Esophagus muscularis mucosa (tissue), 4 donors: Measurements from ENCODE around the gene CD96. TPM values are rescaled to one million over a fixed set of nuclear protein-coding genes. Genes with fewer than 3 reads are reported as not detected.

Experiments
- DNase-seq: peaks from one replicate; pipeline ENCODE4 v3.0.0-alpha.2; 2017; ENCODE audit errors: extremely low spot score
- H3K27ac ChIP-seq, 4 donors: fragments of 200-600 bp; sonication (generic); replicated peaks in 1 of 4; 1 replicate in 3 of 4; 2 replicates in 1 of 4; pipeline ENCODE4 v1.5.1; 2016 to 2019; ENCODE audit warnings: mild to moderate bottlenecking in 1 of 4
- H3K27me3 ChIP-seq, 4 donors: fragments of 200-600 bp; sonication (generic); one replicate each; pipeline versions ENCODE4 v1.5.1 to v1.6.0; 2016 to 2019
- H3K36me3 ChIP-seq, 4 donors: fragments of 200-600 bp; sonication (generic); one replicate each; pipeline ENCODE4 v1.5.1; 2016 to 2019
- H3K4me1 ChIP-seq, 4 donors: fragments of 200-600 bp; sonication (generic); one replicate each; pipeline ENCODE4 v1.5.1; 2016 to 2019
- H3K4me3 ChIP-seq, 4 donors: fragments of 200-600 bp; sonication (generic); 1 replicate in 2 of 4; 2 replicates in 2 of 4; pipeline ENCODE4 v1.5.1; 2016 to 2019; ENCODE audit warnings: mild to moderate bottlenecking in 4 of 4, moderate library complexity in 1 of 4
- H3K9me3 ChIP-seq, 4 donors: fragments of 200-600 bp; sonication (generic); 1 replicate in 3 of 4; 2 replicates in 1 of 4; pipeline ENCODE4 v1.5.1; 2016 to 2019
- EP300 ChIP-seq: sonication (generic); formaldehyde crosslinking; IDR thresholded peaks from one replicate; pipeline ENCODE4 v1.6.1; 2017; ENCODE audit warnings: antibody characterized with exemption
- POLR2A ChIP-seq: fragments of 450-650 bp; IDR thresholded peaks from one replicate; pipeline ENCODE4 v1.6.1; 2017; ENCODE audit warnings: antibody characterized with exemption, moderate library complexity, mild to moderate bottlenecking, low read depth
- POLR2AphosphoS5 ChIP-seq, 2 donors: sonication (generic); formaldehyde crosslinking; IDR thresholded peaks; one replicate each; pipeline ENCODE4 v1.6.1; 2017; ENCODE audit warnings: antibody characterized with exemption in 2 of 2
- WGBS: methylation state at CpG from one replicate; pipeline ENCODE4 v1.1.5; 2018; 5-methylcytosine and 5-hydroxymethylcytosine counted together
- intact Hi-C: fragments of 100-400 bp; cut with DNase I; formaldehyde crosslinking; loops from one replicate; pipeline ENCODE4 v1.15.1; 2023
- total RNA-seq, 4 donors: library from RNA; depleted of rRNA; stranded (reverse); fragments of >200 nt; gene quantifications; one replicate each; pipeline versions ENCODE4 v1.1.0 to v1.2.1, GENCODE V29; 2016
- TF ChIP-seq, protein P1 (sequence below), 3 experiments: fragments of 200-600 bp in 2 of 3; fragments of 450-650 bp in 1 of 3; sonication (generic) in 2 of 3; IDR thresholded peaks; one replicate each; pipeline ENCODE4 v1.5.1; 2017 to 2019; ENCODE audit warnings: antibody characterized with exemption in 3 of 3, mild to moderate bottlenecking in 2 of 3, moderate library complexity in 1 of 3

Gene CD96
- total RNA-seq, 4 donors from 2014 or later: 0.17 to 1.5 (median 0.43) TPM

DNA sequence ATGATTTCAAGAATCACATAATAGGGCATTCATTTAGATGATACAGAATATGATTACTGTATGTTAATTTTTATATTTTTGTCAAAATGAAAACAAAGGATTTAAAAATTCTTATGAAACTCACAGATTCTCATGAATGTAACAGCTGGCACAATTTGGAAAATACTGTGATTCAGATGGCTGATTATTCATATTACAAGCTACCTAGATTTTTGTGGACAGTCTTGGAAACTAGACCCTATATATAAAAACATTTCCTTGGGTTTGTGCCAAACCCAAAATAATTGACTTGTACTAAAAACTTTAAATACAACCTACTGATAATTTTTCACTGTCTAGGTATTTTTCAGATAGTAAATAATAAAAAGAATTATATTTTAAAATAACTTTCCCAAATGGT is 26.9 kb downstream of the CD96 start:
- H3K4me1 ChIP-seq: no peaks in the 10 kb centered on the region
- H3K27me3 ChIP-seq: no peaks in the 10 kb centered on the region
- no peak overlapping the region for H3K27ac ChIP-seq
- TF ChIP-seq EP300 (no peak), POLR2A (no peak), POLR2AphosphoS5 (IDR thresholded peaks at IDR 0.05) (no peak)
- TF ChIP-seq, protein P1, sequence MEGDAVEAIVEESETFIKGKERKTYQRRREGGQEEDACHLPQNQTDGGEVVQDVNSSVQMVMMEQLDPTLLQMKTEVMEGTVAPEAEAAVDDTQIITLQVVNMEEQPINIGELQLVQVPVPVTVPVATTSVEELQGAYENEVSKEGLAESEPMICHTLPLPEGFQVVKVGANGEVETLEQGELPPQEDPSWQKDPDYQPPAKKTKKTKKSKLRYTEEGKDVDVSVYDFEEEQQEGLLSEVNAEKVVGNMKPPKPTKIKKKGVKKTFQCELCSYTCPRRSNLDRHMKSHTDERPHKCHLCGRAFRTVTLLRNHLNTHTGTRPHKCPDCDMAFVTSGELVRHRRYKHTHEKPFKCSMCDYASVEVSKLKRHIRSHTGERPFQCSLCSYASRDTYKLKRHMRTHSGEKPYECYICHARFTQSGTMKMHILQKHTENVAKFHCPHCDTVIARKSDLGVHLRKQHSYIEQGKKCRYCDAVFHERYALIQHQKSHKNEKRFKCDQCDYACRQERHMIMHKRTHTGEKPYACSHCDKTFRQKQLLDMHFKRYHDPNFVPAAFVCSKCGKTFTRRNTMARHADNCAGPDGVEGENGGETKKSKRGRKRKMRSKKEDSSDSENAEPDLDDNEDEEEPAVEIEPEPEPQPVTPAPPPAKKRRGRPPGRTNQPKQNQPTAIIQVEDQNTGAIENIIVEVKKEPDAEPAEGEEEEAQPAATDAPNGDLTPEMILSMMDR (IDR thresholded peaks at IDR 0.05): no peak
- DNase-seq: no peak
- no peaks in the 10 kb centered on the region for H3K36me3 ChIP-seq
- H3K9me3 ChIP-seq: no peaks in the 10 kb centered on the region
- intact Hi-C loops: no loop called here
- H3K4me3 ChIP-seq: no peak overlapping the region

DNA sequence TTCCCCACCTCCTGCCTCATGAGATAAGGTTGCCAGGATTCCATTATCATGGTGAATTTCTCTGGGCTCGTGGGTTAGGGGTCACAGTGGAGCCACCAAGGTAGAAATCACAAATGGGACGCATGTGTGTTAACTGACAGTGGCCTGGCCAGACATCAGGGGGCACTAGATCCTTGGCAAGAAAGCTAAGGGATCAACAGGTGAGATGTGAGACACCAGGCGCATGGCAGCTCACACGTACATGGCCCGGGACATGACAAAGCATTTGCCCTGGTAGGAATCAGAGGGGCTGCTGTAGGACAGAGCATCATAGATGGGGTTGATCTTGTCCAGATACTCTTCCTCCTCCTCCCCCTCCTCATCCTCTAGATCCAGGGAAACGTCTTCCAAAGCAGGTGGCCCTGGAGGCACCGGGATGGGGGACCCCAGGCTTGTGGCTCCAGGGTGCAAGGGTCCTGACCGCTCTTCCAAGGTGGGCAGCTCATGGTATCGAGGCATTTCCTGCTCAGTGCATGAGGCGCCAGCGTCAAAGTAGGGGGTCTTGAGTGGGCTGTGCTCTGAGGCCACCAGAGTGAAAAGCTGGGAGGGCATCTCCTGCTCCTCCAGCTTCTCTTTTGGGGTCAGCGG is 28.5 kb downstream of the CD96 start:
- intact Hi-C loops: no loop called here
- H3K27ac ChIP-seq: no peak overlapping the region
- no peaks in the 10 kb centered on the region for H3K4me1 ChIP-seq
- no peak for DNase-seq
- TF ChIP-seq POLR2A: no peak
- TF ChIP-seq POLR2AphosphoS5 (IDR thresholded peaks at IDR 0.05): no peak
- no peak for TF ChIP-seq EP300
- TF ChIP-seq, protein P1 (IDR thresholded peaks at IDR 0.05): no peak
- H3K36me3 ChIP-seq: no peaks in the 10 kb centered on the region
- H3K4me3 ChIP-seq: no peak overlapping the region
- 83% methylated on average over 7 of the region's 12 CpGs for WGBS
- H3K9me3 ChIP-seq: no peaks in the 10 kb centered on the region
- no peaks in the 10 kb centered on the region for H3K27me3 ChIP-seq

DNA sequence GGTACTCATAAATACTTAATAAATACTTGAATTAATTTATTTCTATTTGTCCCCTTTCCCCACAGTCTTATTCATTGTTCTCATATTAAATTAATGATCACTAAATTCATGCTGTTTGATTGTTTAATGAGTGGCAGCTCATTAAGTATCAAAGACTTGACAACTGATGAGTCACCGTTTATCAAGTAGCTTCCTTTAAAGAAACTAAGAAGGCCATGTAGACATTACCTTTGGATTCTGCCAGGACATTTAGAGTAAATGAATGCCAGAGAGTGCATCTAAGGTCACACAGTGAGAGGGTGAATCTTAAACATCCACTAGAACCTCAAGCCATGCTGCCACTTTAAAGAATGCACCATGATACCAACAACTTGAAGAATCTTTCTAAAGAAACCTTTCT is 29.3 kb downstream of the CD96 start:
- intact Hi-C loops: no loop called here
- Histone ChIP-seq H3K27ac (no peak overlapping the region), H3K4me1 (no peaks in the 10 kb centered on the region), H3K4me3 (no peak overlapping the region), H3K9me3 (no peaks in the 10 kb centered on the region), H3K27me3 (no peaks in the 10 kb centered on the region), H3K36me3 (no peaks in the 10 kb centered on the region)
- TF ChIP-seq EP300 (no peak), POLR2AphosphoS5 (IDR thresholded peaks at IDR 0.05) (no peak), POLR2A (no peak)
- TF ChIP-seq, protein P1 (IDR thresholded peaks at IDR 0.05): no peak
- DNase-seq: no peak
- 96% methylated on average over 1 of the region's 1 CpG for WGBS

DNA sequence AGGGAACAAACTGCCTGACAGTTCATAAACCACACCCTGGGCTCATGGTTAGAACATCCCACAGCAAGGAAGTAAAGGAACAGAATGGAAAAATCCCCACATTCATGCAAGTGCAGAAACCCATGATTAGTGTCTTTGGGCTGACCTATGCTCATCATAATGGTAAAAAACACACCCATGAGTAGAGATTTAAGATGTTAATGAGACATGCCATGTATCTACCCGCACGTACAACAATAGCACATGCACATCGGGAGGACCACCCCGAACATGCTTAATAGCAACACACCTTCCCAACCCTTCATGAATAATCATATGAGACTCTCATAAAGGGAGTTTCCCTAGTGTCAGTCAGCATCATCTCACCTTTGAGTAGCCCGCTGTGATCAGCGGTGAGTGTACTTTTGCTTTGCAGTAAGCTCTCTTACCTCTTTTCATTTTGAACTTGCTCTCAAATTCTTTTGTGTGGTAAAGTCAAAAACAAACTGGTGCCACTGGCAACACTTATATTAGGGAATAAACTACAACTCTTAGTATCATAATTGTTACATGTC is 30.0 kb downstream of the CD96 start:
- DNase-seq: no peak
- Histone ChIP-seq H3K4me3 (no peak overlapping the region), H3K27ac (no peak overlapping the region), H3K36me3 (no peaks in the 10 kb centered on the region), H3K9me3 (no peaks in the 10 kb centered on the region), H3K27me3 (no peaks in the 10 kb centered on the region), H3K4me1 (no peaks in the 10 kb centered on the region)
- WGBS: 91% methylated on average over 6 of the region's 6 CpGs
- TF ChIP-seq, protein P1 (IDR thresholded peaks at IDR 0.05): no peak
- intact Hi-C loops: no loop called here

DNA sequence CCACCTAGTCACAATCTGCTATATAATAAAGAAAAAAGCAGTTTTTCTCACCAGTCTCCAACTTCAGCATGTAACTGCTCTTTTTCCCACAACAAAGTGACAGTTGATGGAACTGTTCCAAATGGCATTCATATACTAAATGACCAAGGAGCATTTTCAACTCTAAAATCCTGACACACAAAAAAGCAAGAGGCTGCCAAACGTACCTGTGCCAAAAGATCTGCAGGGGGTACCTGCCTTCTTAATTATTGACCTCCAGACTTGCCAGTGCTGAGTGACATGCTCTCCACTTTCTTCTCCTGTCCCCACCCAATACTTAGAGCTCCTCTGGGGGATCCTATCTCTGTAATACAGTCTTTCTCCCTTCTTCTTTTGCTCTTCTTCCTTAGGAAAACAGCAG is 35.1 kb downstream of the CD96 start:
- Histone ChIP-seq H3K27ac (no peak overlapping the region), H3K4me1 (no peaks in the 10 kb centered on the region), H3K9me3 (no peaks in the 10 kb centered on the region), H3K4me3 (no peak overlapping the region), H3K27me3 (no peaks in the 10 kb centered on the region), H3K36me3 (no peaks in the 10 kb centered on the region)
- no peak for DNase-seq
- intact Hi-C loops: no loop called here
- TF ChIP-seq, protein P1 (IDR thresholded peaks at IDR 0.05): no peak
- TF ChIP-seq POLR2AphosphoS5 (IDR thresholded peaks at IDR 0.05) (no peak), EP300 (no peak), POLR2A (no peak)
- WGBS: 71% methylated on average over 1 of the region's 1 CpG
